ENCODE results near the gene IL32.

Gene IL32

GRCh38 chr16:3056336-3057180 lies 8.9 kb upstream of the IL32 start:
- Histone ChIP-seq H3K27ac (no peak overlapping the region), H3K4me3 (no peak overlapping the region)
- no peak for DNase-seq (ENCODE audit: low spot score)
- no peak for TF ChIP-seq CTCF (IDR thresholded peaks at IDR 0.05)

- Histone ChIP-seq H3K4me3 (no peak overlapping the region), H3K27ac (no peak overlapping the region)
- DNase-seq (ENCODE audit: low spot score) = no peak
- no peak for TF ChIP-seq CTCF (IDR thresholded peaks at IDR 0.05)
These were observed 8.0 kb upstream of the IL32 start for GRCh38 chr16:3057181-3058138.

- peak overlapping the region; percentile 91 for H3K4me3 ChIP-seq
- no peak for DNase-seq (ENCODE audit: low spot score)
- no peak for TF ChIP-seq CTCF (IDR thresholded peaks at IDR 0.05)
- peak overlapping the region; percentile 44 to 80 for H3K27ac ChIP-seq
These were observed 7.1 kb upstream of the IL32 start for GRCh38 chr16:3058139-3059030.

- TF ChIP-seq CTCF (IDR thresholded peaks at IDR 0.05) = peak; percentile 93
- peak; percentile 90 for DNase-seq (ENCODE audit: low spot score)
- Histone ChIP-seq H3K27ac (peak overlapping the region; percentile 44 to 80), H3K4me3 (peak overlapping the region; percentile 91)
These were observed 6.3 kb upstream of the IL32 start for GRCh38 chr16:3059041-3059722.

- no peak for TF ChIP-seq CTCF (IDR thresholded peaks at IDR 0.05)
- DNase-seq (ENCODE audit: low spot score) = no peak
- H3K4me3 ChIP-seq = peak overlapping the region; percentile 91
- peak overlapping the region; percentile 26 to 80 for H3K27ac ChIP-seq
These were observed 5.7 kb upstream of the IL32 start for GRCh38 chr16:3059723-3060242.
